H1 (cell line): ENCODE data around the gene LITAF. TPM values are rescaled to one million over a fixed set of nuclear protein-coding genes. Genes with fewer than 3 reads are reported as not detected.

ENCODE experiments used
- HDAC2 ChIP-seq, 2 experiments: fragments of 300-600 bp in 1 of 2; sonication (generic) in 1 of 2; IDR thresholded peaks; 2 replicates each; pipeline ENCODE4 v1.6.1; 2011 to 2012; ENCODE audit warnings: low read depth in 2 of 2, low read length in 2 of 2, mild to moderate bottlenecking in 2 of 2, moderate library complexity in 2 of 2, borderline replicate concordance in 1 of 2, inconsistent platforms in 1 of 2
- RNF2 ChIP-seq: fragments of 200-900, 300-1000 bp; sonication (generic); IDR thresholded peaks from 2 replicates; pipeline ENCODE4 v1.7.1; 2016; ENCODE audit warnings: borderline replicate concordance, low read depth, mild to moderate bottlenecking, antibody characterized with exemption, low read length; ENCODE audit not compliant: poor library complexity, severe bottlenecking; ENCODE audit errors: missing control alignments
- SIRT6 ChIP-seq: IDR thresholded peaks from one replicate; pipeline ENCODE4 v1.7.1; 2012; ENCODE audit warnings: low read length, inconsistent platforms
- polyA plus RNA-seq, 7 experiments: library from polyadenylated mRNA; depleted of rRNA in 3 of 7; stranded (reverse) in 5 of 7; unstranded in 2 of 7; fragments of >200 nt in 5 of 7; fragments of 200-250 nt in 2 of 7; gene quantifications; 1 replicate in 5 of 7; 2 replicates in 1 of 7; 4 replicates in 1 of 7; pipeline versions ENCODE4 v1.2.1 to v1.2.3, GENCODE V29; 2011 to 2013; ENCODE audit warnings: missing spikeins in 2 of 7, mixed read lengths in 2 of 7
- total RNA-seq: library from RNA; stranded (reverse); fragmentation: NEBNext Ultra II Directional; extraction: Animal tissue kit (Norgen Biotek cat#: 25700); gene quantifications from 2 replicates; pipeline ENCODE4 v1.2.1, GENCODE V29; 2021

Gene LITAF
- total and polyA plus RNA-seq, 2 of the 8 experiments (the other 6 are each of a cell fraction or from before 2014, with no cell fraction given), result 165 to 205 TPM

- no peak for TF ChIP-seq SIRT6
- no peak for TF ChIP-seq HDAC2 (IDR thresholded peaks at IDR 0.05; ENCODE audit: borderline replicate concordance in 1 of 2, low read depth in 2 of 2, low read length in 2 of 2)
- TF ChIP-seq RNF2, result no peak
Measured at GRCh38 chr16:11551842-11552241, 34.9 kb downstream of the LITAF start (continued).
